Suprapubic skin (tissue), 4 donors: ENCODE measurements around the gene GFOD1. TPM values are rescaled to one million over a fixed set of nuclear protein-coding genes. Genes with fewer than 3 reads are reported as not detected.

Experiments used
- DNase-seq, 2 donors: peaks; one replicate each; pipeline ENCODE4 v3.0.0-alpha.2; 2019; ENCODE audit warnings: low spot score in 2 of 2
- H3K27ac ChIP-seq: fragments of 200-600 bp; sonication (generic); one replicate; pipeline ENCODE4 v1.5.1; 2019
- H3K27me3 ChIP-seq: fragments of 200-600 bp; sonication (generic); one replicate; pipeline ENCODE4 v1.5.1; 2019
- H3K36me3 ChIP-seq: fragments of 200-600 bp; sonication (generic); one replicate; pipeline ENCODE4 v1.5.1; 2019
- H3K4me1 ChIP-seq: fragments of 200-600 bp; sonication (generic); one replicate; pipeline ENCODE4 v1.5.1; 2019
- H3K4me3 ChIP-seq: fragments of 200-600 bp; sonication (generic); one replicate; pipeline ENCODE4 v1.5.1; 2019; ENCODE audit warnings: mild to moderate bottlenecking
- H3K9me3 ChIP-seq: fragments of 200-600 bp; sonication (generic); one replicate; pipeline ENCODE4 v1.5.1; 2019
- EP300 ChIP-seq: sonication (generic); formaldehyde crosslinking; IDR thresholded peaks from one replicate; pipeline ENCODE4 v1.6.1; 2017; ENCODE audit warnings: antibody characterized with exemption
- POLR2A ChIP-seq, 2 donors: fragments of 450-650 bp; IDR thresholded peaks; one replicate each; pipeline ENCODE4 v1.6.1; 2017; ENCODE audit warnings: antibody characterized with exemption in 2 of 2, mild to moderate bottlenecking in 2 of 2, moderate library complexity in 2 of 2
- POLR2AphosphoS5 ChIP-seq, 3 donors: sonication (generic); formaldehyde crosslinking; IDR thresholded peaks; one replicate each; pipeline ENCODE4 v1.6.1; 2017; ENCODE audit warnings: antibody characterized with exemption in 3 of 3
- WGBS: methylation state at CpG from one replicate; pipeline ENCODE4 v1.1.5; 2018; 5-methylcytosine and 5-hydroxymethylcytosine counted together
- total RNA-seq, 4 donors: library from RNA; depleted of rRNA; stranded (reverse); fragments of >200 nt; gene quantifications; one replicate each; pipeline ENCODE4 v1.1.0, GENCODE V29; 2016
- TF ChIP-seq, protein P1 (sequence below), 2 donors: fragments of 200-600 bp in 1 of 2; fragments of 450-650 bp in 1 of 2; sonication (generic) in 1 of 2; IDR thresholded peaks; one replicate each; pipeline ENCODE4 v1.5.1; 2016 to 2019; ENCODE audit warnings: antibody characterized with exemption in 2 of 2, mild to moderate bottlenecking in 1 of 2, moderate library complexity in 1 of 2

GFOD1 gene
- total RNA-seq, 4 donors from 2014 or later, result 7.5 to 15.2 (median 13.7) TPM

DNA sequence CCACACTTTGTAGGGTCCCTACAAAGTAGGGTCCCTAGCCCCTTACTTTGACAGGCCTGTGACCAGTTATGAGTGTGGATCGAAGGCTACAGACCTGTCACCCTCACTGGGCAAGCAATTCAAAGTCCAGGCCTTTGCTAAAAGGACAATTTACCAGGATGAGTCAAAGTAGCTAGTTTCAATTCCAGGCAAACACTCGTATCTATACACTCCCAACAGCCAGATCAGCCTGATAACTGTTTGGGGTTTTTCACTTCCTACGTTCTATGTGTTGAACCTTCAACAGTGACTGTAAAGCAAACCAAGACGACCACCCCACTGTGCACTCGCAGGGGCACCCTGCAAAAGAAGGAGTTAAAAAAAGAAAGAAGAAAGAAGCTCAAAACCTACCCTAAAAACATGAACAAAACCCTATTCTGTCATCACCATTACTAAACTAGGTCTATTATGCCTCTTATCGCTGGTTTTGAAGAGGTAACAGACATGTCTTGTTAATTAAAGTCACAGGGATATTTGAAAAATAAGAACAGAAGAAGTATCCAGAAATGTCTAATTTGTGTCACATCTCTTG is 3.2 kb downstream of the GFOD1 start:
- Histone ChIP-seq H3K9me3 (no peaks in the 10 kb centered on the region), H3K36me3 (no peaks in the 10 kb centered on the region), H3K27me3 (no peaks in the 10 kb centered on the region), H3K27ac (no peak overlapping the region), H3K4me3 (peak overlapping the region; percentile 94), H3K4me1 (peaks cover 62% of the 10 kb centered on the region)
- DNase-seq, result no peak
- TF ChIP-seq, protein P1, sequence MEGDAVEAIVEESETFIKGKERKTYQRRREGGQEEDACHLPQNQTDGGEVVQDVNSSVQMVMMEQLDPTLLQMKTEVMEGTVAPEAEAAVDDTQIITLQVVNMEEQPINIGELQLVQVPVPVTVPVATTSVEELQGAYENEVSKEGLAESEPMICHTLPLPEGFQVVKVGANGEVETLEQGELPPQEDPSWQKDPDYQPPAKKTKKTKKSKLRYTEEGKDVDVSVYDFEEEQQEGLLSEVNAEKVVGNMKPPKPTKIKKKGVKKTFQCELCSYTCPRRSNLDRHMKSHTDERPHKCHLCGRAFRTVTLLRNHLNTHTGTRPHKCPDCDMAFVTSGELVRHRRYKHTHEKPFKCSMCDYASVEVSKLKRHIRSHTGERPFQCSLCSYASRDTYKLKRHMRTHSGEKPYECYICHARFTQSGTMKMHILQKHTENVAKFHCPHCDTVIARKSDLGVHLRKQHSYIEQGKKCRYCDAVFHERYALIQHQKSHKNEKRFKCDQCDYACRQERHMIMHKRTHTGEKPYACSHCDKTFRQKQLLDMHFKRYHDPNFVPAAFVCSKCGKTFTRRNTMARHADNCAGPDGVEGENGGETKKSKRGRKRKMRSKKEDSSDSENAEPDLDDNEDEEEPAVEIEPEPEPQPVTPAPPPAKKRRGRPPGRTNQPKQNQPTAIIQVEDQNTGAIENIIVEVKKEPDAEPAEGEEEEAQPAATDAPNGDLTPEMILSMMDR (IDR thresholded peaks at IDR 0.05), result no peak
- TF ChIP-seq POLR2A (IDR thresholded peaks at IDR 0.05) (no peak), EP300 (no peak), POLR2AphosphoS5 (IDR thresholded peaks at IDR 0.05) (no peak)
- 74% methylated on average over 6 of the region's 6 CpGs for WGBS

DNA sequence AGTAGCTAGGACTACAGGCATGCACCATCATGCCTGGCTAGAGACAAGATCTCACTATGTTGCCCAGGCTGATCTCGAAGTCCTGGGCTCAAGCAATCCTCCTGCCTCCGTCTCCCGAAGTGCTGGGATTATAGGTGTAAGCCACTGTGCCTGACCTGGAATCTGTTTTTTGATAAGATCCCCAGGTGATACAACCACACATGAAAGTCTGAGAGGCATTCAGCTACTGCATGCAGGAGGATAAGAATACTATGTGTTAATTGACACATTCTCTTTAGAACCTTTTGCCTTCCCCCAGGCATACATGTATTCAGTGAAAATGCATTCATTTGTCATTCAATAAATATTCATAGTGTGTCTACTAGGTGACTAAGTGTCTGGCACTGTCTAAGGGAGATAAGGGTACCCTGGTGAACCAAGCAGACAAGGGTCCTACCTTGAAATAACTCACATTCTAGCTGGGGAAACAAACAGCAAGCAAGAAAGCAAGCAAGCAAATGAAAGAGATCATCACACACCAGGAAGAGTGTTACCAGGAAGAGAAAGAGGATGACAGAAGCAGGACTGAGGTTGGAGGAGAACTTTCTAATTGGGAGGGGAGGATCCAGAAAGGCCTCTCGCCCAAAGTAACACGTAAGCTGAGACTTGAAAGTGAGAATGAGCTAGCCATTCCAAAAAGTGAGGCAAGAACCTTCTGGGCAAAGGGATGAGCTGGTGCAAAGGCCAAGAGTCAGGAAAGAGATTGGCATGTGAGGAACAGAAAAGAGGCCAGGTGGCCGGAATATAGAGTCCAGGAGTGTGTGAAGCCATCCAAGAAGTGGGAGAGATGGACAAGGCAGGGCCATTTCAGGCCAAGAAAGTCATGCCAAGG is 6.5 kb downstream of the GFOD1 start:
- H3K27me3 ChIP-seq, result no peaks in the 10 kb centered on the region
- DNase-seq, result no peak
- no peaks in the 10 kb centered on the region for H3K36me3 ChIP-seq
- H3K27ac ChIP-seq, result peak overlapping the region; percentile 48
- TF ChIP-seq, protein P1 (IDR thresholded peaks at IDR 0.05), result no peak
- TF ChIP-seq POLR2A (IDR thresholded peaks at IDR 0.05), result no peak
- TF ChIP-seq EP300, result no peak
- no peak for TF ChIP-seq POLR2AphosphoS5 (IDR thresholded peaks at IDR 0.05)
- peaks cover 54% of the 10 kb centered on the region for H3K4me1 ChIP-seq
- H3K4me3 ChIP-seq, result no peak overlapping the region
- H3K9me3 ChIP-seq, result no peaks in the 10 kb centered on the region
- WGBS, result 55% methylated on average over 6 of the region's 6 CpGs

DNA sequence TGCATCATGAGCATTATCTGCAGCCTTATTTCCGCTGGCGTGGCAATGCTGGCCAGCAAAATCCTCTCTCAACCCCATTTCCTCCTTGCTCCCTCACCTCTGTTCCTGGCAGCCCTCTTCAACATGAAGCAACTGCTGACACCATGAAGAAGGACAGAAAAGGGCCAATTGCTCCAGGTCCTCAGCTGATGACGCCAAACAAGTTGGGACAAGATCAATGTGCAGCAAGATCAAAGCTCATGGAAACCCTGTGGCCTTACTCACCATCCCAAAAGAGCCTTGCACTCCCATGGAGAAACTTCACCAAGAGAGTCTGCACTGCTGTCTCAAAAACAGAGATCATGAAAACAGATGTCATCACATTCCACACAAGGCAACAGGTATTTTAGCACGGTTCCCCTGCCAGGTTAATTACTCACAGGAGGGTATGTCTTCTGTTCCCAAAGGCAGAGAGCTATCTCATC is 7.4 kb downstream of the GFOD1 start:
- peak overlapping the region; percentile 18 for H3K27ac ChIP-seq

DNA sequence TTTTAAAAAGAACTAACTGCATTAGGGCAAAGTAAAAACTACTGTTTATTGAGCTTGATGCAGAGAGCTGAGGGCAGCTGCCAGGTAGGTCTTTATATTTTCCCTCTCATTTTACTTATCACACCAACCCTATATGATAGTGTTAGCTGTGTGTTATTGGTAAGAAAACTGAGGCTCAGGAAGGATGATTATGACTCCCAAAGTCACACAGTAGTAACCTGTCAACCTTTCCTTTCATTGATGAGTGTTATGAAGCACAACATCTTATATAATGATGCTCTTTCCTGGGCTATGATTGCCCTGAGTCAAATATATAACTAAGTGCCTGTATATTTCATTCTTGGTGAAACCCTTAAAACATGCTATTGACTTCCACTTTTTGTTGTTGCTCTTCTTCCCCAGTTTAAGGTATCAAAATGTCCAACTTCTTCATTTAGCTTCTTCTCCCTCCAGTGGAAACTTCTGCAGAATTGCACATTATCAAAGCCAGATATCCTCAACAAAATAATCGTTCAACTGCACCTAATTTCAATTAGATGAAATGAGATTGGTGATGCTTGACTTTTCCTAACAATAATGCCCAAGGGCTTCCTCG is 8.1 kb downstream of the GFOD1 start:
- TF ChIP-seq EP300 (no peak), POLR2AphosphoS5 (IDR thresholded peaks at IDR 0.05) (no peak), POLR2A (IDR thresholded peaks at IDR 0.05) (no peak)
- TF ChIP-seq, protein P1 (IDR thresholded peaks at IDR 0.05), result no peak
- no peak overlapping the region for H3K4me3 ChIP-seq
- peak overlapping the region; percentile 18 for H3K27ac ChIP-seq
- DNase-seq, result no peak
- WGBS, result 66% methylated on average over 2 of the region's 2 CpGs
- no peaks in the 10 kb centered on the region for H3K9me3 ChIP-seq
- H3K36me3 ChIP-seq, result no peaks in the 10 kb centered on the region
- peaks cover 46% of the 10 kb centered on the region for H3K4me1 ChIP-seq
- no peaks in the 10 kb centered on the region for H3K27me3 ChIP-seq

More for the DNA sequence above, 7.4 kb downstream of the GFOD1 start:
- no peaks in the 10 kb centered on the region for H3K27me3 ChIP-seq
- peaks cover 50% of the 10 kb centered on the region for H3K4me1 ChIP-seq
- no peaks in the 10 kb centered on the region for H3K36me3 ChIP-seq
- TF ChIP-seq POLR2AphosphoS5 (IDR thresholded peaks at IDR 0.05) (no peak), EP300 (no peak), POLR2A (IDR thresholded peaks at IDR 0.05) (no peak)
- TF ChIP-seq, protein P1 (IDR thresholded peaks at IDR 0.05), result no peak
- WGBS, result 66% methylated on average over 4 of the region's 4 CpGs
- H3K4me3 ChIP-seq, result no peak overlapping the region
- DNase-seq, result no peak
- H3K9me3 ChIP-seq, result no peaks in the 10 kb centered on the region

DNA sequence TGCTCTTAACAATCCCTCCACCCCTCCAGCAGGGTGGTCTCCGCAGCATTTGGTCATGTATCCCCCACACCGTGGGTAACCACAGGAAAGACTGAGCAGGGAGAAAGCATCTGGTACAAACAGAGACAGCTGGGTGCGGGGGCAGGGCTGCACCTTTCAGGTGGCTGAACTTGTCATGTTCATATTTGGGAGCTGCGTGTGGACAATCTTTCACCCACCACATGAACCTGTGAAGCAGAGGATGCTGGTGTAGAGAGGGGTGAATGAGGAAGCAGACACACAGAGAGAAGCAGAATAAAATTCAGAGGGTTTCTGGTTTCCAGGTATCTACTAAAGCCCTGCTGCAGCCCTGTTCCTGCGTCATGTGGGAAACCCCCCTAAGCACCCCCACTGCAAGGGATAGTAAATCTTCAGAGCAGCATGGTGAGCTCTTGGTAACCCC is 8.9 kb downstream of the GFOD1 start:
- Histone ChIP-seq H3K4me1 (peaks cover 45% of the 10 kb centered on the region), H3K36me3 (no peaks in the 10 kb centered on the region), H3K9me3 (no peaks in the 10 kb centered on the region), H3K27me3 (no peaks in the 10 kb centered on the region), H3K4me3 (no peak overlapping the region), H3K27ac (no peak overlapping the region)
- no peak for DNase-seq
- 81% methylated on average over 5 of the region's 5 CpGs for WGBS
- TF ChIP-seq POLR2A (IDR thresholded peaks at IDR 0.05) (no peak), EP300 (no peak), POLR2AphosphoS5 (IDR thresholded peaks at IDR 0.05) (no peak)
- TF ChIP-seq, protein P1 (IDR thresholded peaks at IDR 0.05), result no peak
